ENCODE results near the gene MARCHF3.

DNA sequence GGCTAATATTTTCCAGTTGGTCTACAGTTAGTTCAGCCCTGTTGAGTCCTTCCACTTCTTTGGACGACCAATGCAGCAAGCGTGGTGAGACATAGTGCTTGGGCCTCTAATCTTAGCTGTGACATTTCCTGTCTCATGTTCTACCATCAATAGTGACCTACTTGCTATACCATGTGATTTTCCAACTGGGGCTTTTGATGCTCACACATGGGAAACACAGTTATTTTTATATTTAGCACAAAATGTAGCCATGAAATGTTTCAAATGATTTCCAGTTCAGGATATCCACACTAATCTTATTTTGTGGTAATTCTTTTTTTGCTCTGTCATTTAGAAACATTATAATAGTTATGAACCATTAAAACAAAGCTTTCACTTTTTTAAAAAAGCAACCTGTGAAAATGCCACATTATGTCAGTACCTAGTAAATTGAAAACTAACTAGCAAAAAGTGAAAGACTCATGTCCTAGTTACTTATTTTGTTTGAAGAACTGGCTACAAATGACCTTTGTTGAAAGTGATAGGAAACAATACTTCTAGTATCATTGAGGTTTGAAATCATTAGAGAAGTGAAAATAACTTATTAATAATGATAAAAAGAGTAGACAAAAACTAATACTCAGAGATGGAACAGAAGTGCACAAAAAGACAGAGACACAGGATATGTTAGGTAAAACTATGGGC, 18.3 kb downstream of the MARCHF3 start:
- TF ChIP-seq EZH2 (IDR thresholded peaks at IDR 0.05) (no peak), POLR2AphosphoS5 (IDR thresholded peaks at IDR 0.05; ENCODE audit: borderline replicate concordance, low read depth, low read length) (no peak)

Data from SK-N-MC (cell line).